NOMO-1 (cell line): ENCODE measurements around the gene MBOAT2.
A peak's percentile ranks its signal among the peaks of the same experiment; 100 is the strongest.
"Not testable (repeated sequence)": the region's sequence is repeated elsewhere in the genome, so short reads cannot be mapped to it uniquely, and the experiment has no call there.

Experiments used
- DNase-seq, 2 experiments: peaks; one replicate each; lab custom pipeline; 2025; ENCODE audit not compliant: unreplicated experiment in 2 of 2; lab: John Stamatoyannopoulos, UW

The MBOAT2 gene

GRCh38 chr2:8993196-8993901 lies 10.1 kb downstream of the MBOAT2 start:
- DNase-seq, result no peak

DNA sequence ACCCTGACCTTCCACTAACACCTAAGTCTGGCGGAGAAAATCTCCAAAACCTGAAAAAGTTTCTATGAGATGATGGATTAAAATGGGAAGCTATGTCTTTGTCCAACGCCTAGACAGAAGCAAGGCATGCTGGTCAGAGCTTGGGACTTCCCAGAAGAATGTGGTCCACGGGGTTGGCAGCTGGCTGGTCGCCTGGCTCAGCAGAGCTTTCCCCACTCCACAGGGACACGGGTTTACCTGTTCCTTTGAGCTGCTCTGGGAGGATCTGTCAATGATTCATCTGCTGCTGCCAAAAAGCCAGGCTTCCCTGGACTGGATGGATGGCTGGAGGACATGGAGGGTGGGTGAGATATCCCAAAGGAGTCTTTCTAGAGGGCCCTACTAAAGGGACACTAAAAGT lies 10.8 kb downstream of the MBOAT2 start:
- no peak for DNase-seq

DNA sequence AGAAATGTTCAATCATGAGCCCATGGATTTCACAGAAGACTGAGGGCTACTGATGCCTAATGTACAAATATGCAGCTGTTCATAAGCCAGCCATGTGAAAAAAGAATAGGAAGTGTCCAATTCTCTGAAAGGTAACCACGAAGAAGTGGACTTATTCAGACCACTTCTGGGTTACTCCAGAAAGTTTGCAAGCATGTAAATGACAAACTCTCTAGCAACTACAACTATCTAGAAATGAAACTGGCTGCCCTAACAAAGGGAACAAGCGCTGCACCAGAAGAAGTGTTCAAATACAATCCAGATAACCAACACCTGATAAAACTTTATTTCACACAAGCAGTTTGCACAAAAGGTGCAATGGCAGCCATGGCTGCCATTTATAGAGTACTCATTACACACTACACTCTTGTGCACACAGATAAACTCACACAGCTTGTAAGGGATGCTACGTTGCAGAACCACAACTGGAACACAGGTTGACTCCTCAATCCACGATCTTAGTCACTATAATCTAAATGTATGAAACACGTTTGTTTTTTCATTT lies 13.9 kb downstream of the MBOAT2 start:
- no peak for DNase-seq

GRCh38 chr2:8987410-8987809 lies 16.1 kb downstream of the MBOAT2 start:
- no peak for DNase-seq

DNA sequence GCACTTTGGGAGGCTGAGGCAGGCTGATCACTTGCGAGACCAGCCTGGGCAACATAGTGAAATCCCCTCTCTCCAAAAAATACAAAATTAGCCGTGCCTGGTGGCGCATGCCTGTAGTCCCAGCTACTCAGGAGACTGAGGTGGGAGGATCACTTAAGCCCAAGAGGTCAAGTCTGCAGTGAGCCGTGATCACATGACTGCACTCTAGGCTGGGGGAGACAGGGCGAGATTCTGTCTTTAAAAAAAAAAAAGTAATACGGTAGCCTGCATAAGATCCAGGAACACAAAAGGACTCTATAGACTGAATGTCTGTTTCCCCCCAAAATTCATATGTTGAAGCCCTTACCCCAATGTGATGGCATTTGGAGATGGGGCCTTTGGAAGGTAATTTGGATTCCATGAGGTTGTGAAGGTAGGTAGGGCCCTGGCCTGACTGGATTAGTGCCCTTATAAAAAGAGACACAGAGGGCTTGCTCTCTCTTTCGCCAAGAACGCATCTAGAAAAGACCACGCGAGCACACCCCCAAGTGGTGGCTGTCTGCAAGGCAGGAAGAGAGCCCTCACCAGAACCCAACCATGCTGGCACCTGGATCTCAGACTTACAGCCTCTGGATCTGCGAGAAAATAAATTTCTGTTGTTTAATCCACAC lies 17.0 kb downstream of the MBOAT2 start:
- no peak for DNase-seq

- DNase-seq, result no peak
Measured at GRCh38 chr2:8985561-8986326, 17.7 kb downstream of the MBOAT2 start.

- DNase-seq, result peak in 1 of 2 experiments; percentile 29
Measured at GRCh38 chr2:8984855-8985254, 18.6 kb downstream of the MBOAT2 start.

- peak; percentile 43 to 61 for DNase-seq
Measured at GRCh38 chr2:8984157-8984556, 19.3 kb downstream of the MBOAT2 start.

- no peak for DNase-seq
Measured at GRCh38 chr2:8983571-8983970, 19.9 kb downstream of the MBOAT2 start.

DNA sequence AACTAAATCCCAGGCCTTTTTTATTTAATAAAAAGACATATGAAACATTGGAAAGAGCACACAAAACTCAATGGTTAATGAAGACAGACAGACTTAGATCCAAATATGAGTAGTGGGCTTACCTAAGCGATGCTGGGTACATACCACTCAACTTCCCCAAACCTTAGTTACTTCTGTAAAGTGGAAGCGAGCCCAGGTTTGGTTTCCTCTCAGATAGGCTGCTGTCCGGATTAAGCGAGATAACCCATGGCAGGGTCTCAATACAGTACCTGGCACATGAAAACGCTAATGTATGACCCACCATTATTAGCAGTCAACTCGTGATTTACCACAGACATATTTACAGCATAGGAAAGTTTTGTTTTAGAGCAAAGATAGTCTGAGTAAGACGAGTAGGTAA lies 21.6 kb downstream of the MBOAT2 start:
- no peak for DNase-seq

DNA sequence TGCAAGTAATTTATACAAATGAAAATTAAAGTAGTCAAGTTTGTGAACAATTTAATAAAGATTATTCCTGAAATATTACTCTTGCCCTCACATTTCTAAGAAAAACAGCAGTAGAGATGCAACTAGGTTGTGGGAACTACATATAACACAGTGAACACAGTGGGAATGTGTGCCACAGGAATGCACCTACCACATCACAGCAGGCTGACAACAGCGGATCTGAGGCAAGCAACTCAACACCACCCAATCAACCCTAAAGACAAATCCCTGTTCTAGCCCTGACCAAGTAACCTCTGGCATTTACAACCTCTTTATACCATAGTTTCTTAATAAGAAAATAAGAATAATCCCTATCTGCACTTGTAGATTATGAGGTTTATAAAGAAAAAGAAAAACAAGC lies 23.4 kb downstream of the MBOAT2 start:
- no peak for DNase-seq

DNA sequence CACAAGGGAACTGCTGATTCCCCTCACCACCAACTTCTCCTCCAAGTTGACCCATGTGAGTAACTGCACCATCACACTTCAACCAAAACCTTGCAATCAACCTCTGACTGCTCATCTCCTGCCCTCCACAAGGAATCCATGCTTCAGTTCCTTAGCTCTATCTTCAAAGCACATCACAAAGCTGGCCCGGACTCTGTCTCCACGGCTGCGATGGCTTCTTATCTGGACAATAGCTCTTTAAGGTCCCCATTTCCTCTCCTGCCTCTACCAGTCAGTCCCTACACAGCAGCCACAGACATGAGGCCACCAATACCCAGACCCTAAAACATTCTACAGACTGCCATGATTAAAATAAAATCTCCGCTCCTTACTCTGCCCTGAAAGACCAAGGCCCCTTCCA lies 25.7 kb downstream of the MBOAT2 start:
- DNase-seq, result no peak

- DNase-seq, result no peak
Measured at GRCh38 chr2:8976442-8977259, 26.8 kb downstream of the MBOAT2 start.

DNA sequence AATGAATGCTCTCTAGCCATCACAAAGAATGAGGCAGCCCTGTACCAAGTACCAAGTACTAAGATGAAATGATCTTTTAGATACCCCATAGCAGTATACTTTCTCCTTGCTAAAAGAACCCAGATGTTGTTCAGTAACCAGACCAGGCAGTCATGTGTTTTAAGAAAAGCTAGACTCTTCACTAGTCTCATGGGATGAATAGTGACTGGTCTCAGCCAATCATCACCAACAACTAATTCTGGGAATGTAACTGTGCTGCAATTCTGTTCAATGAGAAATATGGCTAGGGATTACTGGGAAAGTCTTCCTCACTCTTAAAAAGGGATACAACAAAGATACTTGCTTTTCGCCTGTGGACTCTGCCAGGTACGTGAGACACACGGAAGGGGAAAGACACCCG lies 29.5 kb downstream of the MBOAT2 start:
- DNase-seq, result no peak

GRCh38 chr2:8973017-8973416 lies 30.5 kb downstream of the MBOAT2 start:
- DNase-seq, result not testable (repeated sequence)

GRCh38 chr2:8972535-8972934 lies 30.9 kb downstream of the MBOAT2 start:
- DNase-seq, result not testable (repeated sequence)

DNA sequence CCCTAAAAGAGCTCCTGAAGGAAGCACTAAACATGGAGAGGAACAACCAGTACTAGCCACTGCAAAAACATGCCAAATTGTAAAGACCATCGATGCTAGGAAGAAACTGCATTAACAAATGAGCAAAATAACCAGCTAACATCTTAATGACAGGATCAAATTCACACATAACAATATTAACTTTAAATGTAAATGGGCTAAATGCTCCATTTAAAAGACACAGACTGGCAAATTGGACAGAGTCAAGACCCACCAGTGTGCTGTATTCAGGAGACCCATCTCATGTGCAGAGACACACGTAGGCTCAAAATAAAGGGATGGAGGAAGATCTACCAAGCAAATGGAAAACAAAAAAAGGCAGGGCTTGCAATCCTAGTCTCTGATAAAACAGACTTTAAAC lies 34.1 kb downstream of the MBOAT2 start:
- DNase-seq, result not testable (repeated sequence)

- DNase-seq, result no peak
Measured at GRCh38 chr2:8966123-8966908, 37.2 kb downstream of the MBOAT2 start.

DNA sequence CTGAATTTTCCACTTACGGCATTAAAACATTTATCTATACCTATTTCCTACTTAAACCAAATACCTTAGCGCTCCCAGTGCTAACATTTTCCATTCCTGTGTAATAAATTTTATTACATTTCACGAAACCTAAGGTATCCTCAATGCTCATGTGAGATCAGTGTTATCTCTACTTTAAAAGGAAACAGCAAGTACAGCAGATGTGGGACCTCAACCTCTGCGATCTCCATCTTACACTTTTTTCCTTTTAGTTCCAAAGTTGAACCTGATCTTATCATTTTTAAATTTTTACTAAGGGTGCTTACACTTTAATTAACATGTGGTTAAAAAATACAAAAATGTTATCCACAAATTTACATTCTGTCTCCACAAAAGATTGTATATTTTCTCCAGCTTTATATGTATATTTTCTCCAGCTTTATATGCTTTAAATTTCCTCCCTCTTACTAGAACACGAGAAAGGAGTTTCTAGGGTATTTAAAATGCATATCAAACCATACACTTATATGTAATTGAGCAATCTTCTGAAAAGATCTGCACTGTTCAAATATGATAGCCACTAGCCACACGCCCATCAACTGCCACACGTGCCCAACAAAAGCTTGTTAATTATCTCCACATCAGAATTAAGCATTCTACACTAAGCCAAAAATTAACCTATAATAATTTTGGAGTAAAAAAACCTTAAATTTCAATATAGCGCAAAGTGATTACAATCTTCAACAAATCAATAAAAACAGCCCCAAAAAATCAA lies 38.1 kb downstream of the MBOAT2 start:
- no peak for DNase-seq
